PFSK-1 (cell line): ENCODE results near the gene SPIN1.

Source experiments
- FOXP2 ChIP-seq: optimal IDR thresholded peaks from 2 replicates; pipeline ENCODE3; 2011; ENCODE audit warnings: borderline replicate concordance, control low read depth, inconsistent platforms; ENCODE audit not compliant: insufficient read depth; ENCODE audit errors: extremely low read length, extremely low read depth
- POLR2AphosphoS5 ChIP-seq: IDR thresholded peaks from 2 replicates; pipeline ENCODE4 v1.6.1; 2012; ENCODE audit warnings: low read depth, mild to moderate bottlenecking, control low read depth, low read length, moderate library complexity
- REST ChIP-seq, 2 experiments: IDR thresholded peaks; 2 replicates each; pipeline versions ENCODE4 v1.6.1 to v1.8.0; 2011 to 2012; ENCODE audit warnings: low read depth in 2 of 2, low read length in 2 of 2, control low read depth in 1 of 2, inconsistent platforms in 1 of 2, mild to moderate bottlenecking in 1 of 2, moderate library complexity in 1 of 2; ENCODE audit not compliant: insufficient read depth in 1 of 2
- SIN3A ChIP-seq: IDR thresholded peaks from 2 replicates; pipeline ENCODE4 v1.6.1; 2012; ENCODE audit warnings: mild to moderate bottlenecking, low read length, moderate library complexity, borderline replicate concordance; ENCODE audit not compliant: insufficient read depth
- TAF1 ChIP-seq: IDR thresholded peaks from 2 replicates; pipeline ENCODE4 v1.6.1; 2012; ENCODE audit warnings: low read length, control low read depth, borderline replicate concordance; ENCODE audit not compliant: insufficient read depth

The SPIN1 gene

GRCh38 chr9:88508326-88508725 lies 120.1 kb downstream of the SPIN1 start:
- TF ChIP-seq POLR2AphosphoS5 = no peak
- no peak for TF ChIP-seq REST (IDR thresholded peaks at IDR 0.05; ENCODE audit: insufficient read depth in 1 of 2, low read depth in 2 of 2, low read length in 2 of 2)
- TF ChIP-seq FOXP2 = no peak
- no peak for TF ChIP-seq SIN3A
- TF ChIP-seq TAF1 = no peak

- TF ChIP-seq FOXP2 (no peak), TAF1 (no peak), SIN3A (no peak), REST (IDR thresholded peaks at IDR 0.05; ENCODE audit: insufficient read depth in 1 of 2, low read depth in 2 of 2, low read length in 2 of 2) (no peak), POLR2AphosphoS5 (no peak)
These were observed 123.7 kb downstream of the SPIN1 start for GRCh38 chr9:88511906-88512305.

- TF ChIP-seq TAF1 = no peak
- no peak for TF ChIP-seq REST (IDR thresholded peaks at IDR 0.05; ENCODE audit: insufficient read depth in 1 of 2, low read depth in 2 of 2, low read length in 2 of 2)
- no peak for TF ChIP-seq SIN3A
- TF ChIP-seq FOXP2 = no peak
- TF ChIP-seq POLR2AphosphoS5 = no peak
These were observed 126.0 kb downstream of the SPIN1 start for GRCh38 chr9:88514247-88514646.

GRCh38 chr9:88521308-88521707 lies 133.1 kb downstream of the SPIN1 start:
- TF ChIP-seq TAF1 (no peak), REST (IDR thresholded peaks at IDR 0.05; ENCODE audit: insufficient read depth in 1 of 2, low read depth in 2 of 2, low read length in 2 of 2) (no peak), POLR2AphosphoS5 (no peak), SIN3A (no peak), FOXP2 (no peak)

GRCh38 chr9:88522360-88522759 lies 134.1 kb downstream of the SPIN1 start:
- TF ChIP-seq POLR2AphosphoS5 (no peak), REST (IDR thresholded peaks at IDR 0.05; ENCODE audit: insufficient read depth in 1 of 2, low read depth in 2 of 2, low read length in 2 of 2) (no peak), SIN3A (no peak), TAF1 (no peak), FOXP2 (no peak)
